K562 (cell line): Measurements from ENCODE around the gene UBN2. TPM values are rescaled to one million over a fixed set of nuclear protein-coding genes. Genes with fewer than 3 reads are reported as not detected.

ENCODE experiments used
- ATAC-seq: fragments of 200-7000 bp; cut with Tn5 transposase; 3 replicates; pipeline ENCODE4 v1.9.1; 2020; ENCODE audit warnings: moderate library complexity
- BruUV-seq: library from RNA; stranded (reverse); fragments of 400-500 nt; replicated peaks from 2 replicates; lab custom pipeline; 2021; lab: Mats Ljungman, UMichigan
- CTCF ChIA-PET: fragments of 300-600 bp; formaldehyde crosslinking; extraction: SDS; loops from one replicate; lab custom pipeline; 2021; ENCODE audit warnings: low intra/inter-chr PET ratio; lab: Yijun Ruan, JAX
- POLR2A ChIA-PET: fragments of 300-600, 350-650 bp; sonication (Branson Sonifier 250); formaldehyde crosslinking; extraction: SDS; loops from one replicate; lab custom pipeline; 2021; ENCODE audit warnings: antibody characterized with exemption, inconsistent platforms; lab: Yijun Ruan, JAX
- DNase-seq, 4 experiments: peaks; one replicate each; pipeline versions ENCODE4 v3.0.0 to v3.0.0-alpha.2; 2011 to 2018; ENCODE audit warnings: low spot score in 3 of 4, mixed read lengths in 3 of 4; ENCODE audit errors: extremely low read depth in 1 of 4
- FAIRE-seq: peaks from 2 replicates; lab custom pipeline; 2011; peaks lifted over from hg19 to GRCh38; lab: Jason Lieb, UNC
- H2AFZ ChIP-seq: 2 replicates; pipeline ENCODE4 v1.6.0; 2011; ENCODE audit warnings: low read depth, low read length, control low read depth, inconsistent platforms
- H3K27ac ChIP-seq: fragments of 200-600 bp; 3 replicates; pipeline ENCODE4 v1.8.0; 2011; ENCODE audit warnings: low read depth, mild to moderate bottlenecking, control low read depth, inconsistent platforms, low read length, moderate library complexity, mixed read lengths; ENCODE audit errors: extremely low read depth
- H3K27me3 ChIP-seq, 2 experiments: fragments of 300-600 bp in 1 of 2; 2 replicates in 1 of 2; 3 replicates in 1 of 2; pipeline versions ENCODE4 v1.6.0 to v1.8.0; 2011; ENCODE audit warnings: inconsistent platforms in 2 of 2, low read length in 2 of 2, mild to moderate bottlenecking in 1 of 2, mixed read lengths in 1 of 2, moderate library complexity in 1 of 2; ENCODE audit not compliant: control insufficient read depth in 2 of 2, insufficient read depth in 2 of 2
- H3K36me3 ChIP-seq: fragments of 300-600 bp; 3 replicates; pipeline ENCODE4 v1.8.0; 2011; ENCODE audit warnings: mild to moderate bottlenecking, low read length, inconsistent platforms; ENCODE audit not compliant: control insufficient read depth, insufficient read depth
- H3K4me1 ChIP-seq, 2 experiments: fragments of 200-600 bp in 1 of 2; replicated peaks in 1 of 2; 2 replicates in 1 of 2; 3 replicates in 1 of 2; pipeline versions ENCODE4 v1.5.1 to v1.8.0; 2011; ENCODE audit warnings: inconsistent platforms in 2 of 2, low read length in 2 of 2, mild to moderate bottlenecking in 1 of 2, mixed read lengths in 1 of 2, moderate library complexity in 1 of 2; ENCODE audit not compliant: control insufficient read depth in 2 of 2, insufficient read depth in 2 of 2
- H3K4me2 ChIP-seq: 2 replicates; pipeline ENCODE4 v1.6.1; 2011; ENCODE audit warnings: low read length, control low read depth, inconsistent platforms, mixed read lengths; ENCODE audit not compliant: insufficient read depth
- H3K4me3 ChIP-seq: fragments of 200-600 bp; sonication (generic), shearing (Covaris generic); 2 replicates; pipeline ENCODE4 v1.5.1; 2016; ENCODE audit warnings: control low read depth, inconsistent platforms
- H3K79me2 ChIP-seq: fragments of 200-600 bp; 3 replicates; pipeline ENCODE4 v1.8.0; 2011; ENCODE audit warnings: low read length, inconsistent platforms; ENCODE audit not compliant: control insufficient read depth, insufficient read depth
- H3K9ac ChIP-seq, 2 experiments: 2 replicates each; pipeline versions ENCODE4 v1.6.0 to v1.6.1; 2011; ENCODE audit warnings: low read depth in 2 of 2, low read length in 2 of 2, control low read depth in 1 of 2, inconsistent platforms in 1 of 2, mild to moderate bottlenecking in 1 of 2, mixed read lengths in 1 of 2; ENCODE audit not compliant: insufficient read depth in 1 of 2
- H3K9me1 ChIP-seq: one replicate; pipeline ENCODE4 v1.6.0; 2011; ENCODE audit warnings: inconsistent platforms, mild to moderate bottlenecking, low read length, moderate library complexity; ENCODE audit not compliant: control insufficient read depth, insufficient read depth
- H3K9me3 ChIP-seq: replicated peaks from 2 replicates; pipeline ENCODE4 v1.5.1; 2011; ENCODE audit warnings: low read depth, low read length, inconsistent platforms; ENCODE audit not compliant: control insufficient read depth, insufficient read depth
- H4K20me1 ChIP-seq: replicated peaks from 2 replicates; pipeline ENCODE4 v1.6.1; 2011; ENCODE audit warnings: low read length, inconsistent platforms, mixed read lengths; ENCODE audit not compliant: control insufficient read depth, insufficient read depth
- ARID1B ChIP-seq: fragments of 450-650 bp; IDR thresholded peaks from 2 replicates; pipeline ENCODE4 v1.6.1; 2016; ENCODE audit warnings: antibody characterized with exemption, mild to moderate bottlenecking, inconsistent platforms
- DDX20 ChIP-seq: fragments of 450-650 bp; IDR thresholded peaks from 2 replicates; pipeline ENCODE4 v1.6.1; 2016; ENCODE audit warnings: missing genetic modification characterization, low read depth, mild to moderate bottlenecking, missing compliant biosample characterization, moderate library complexity
- DPF2 ChIP-seq: fragments of 450-650 bp; IDR thresholded peaks from 2 replicates; pipeline ENCODE4 v1.6.1; 2016
- ETV6 ChIP-seq, 3 experiments: fragments of 150-350 bp in 1 of 3; sonication (generic) in 1 of 3; formaldehyde crosslinking in 1 of 3; IDR thresholded peaks; 2 replicates each; pipeline versions ENCODE4 v1.6.1 to v1.8.0; 2014 to 2022; ENCODE audit warnings: borderline replicate concordance in 2 of 3, low read depth in 2 of 3, antibody characterized with exemption in 1 of 3, low read length in 1 of 3, mild to moderate bottlenecking in 1 of 3, missing genetic modification reagents in 1 of 3
- FOSL1 ChIP-seq: fragments of 200-800 bp; sonication (Bioruptor generic); conservative IDR thresholded peaks from 2 replicates; pipeline ENCODE4 v1.6.1; 2016; ENCODE audit warnings: missing genetic modification characterization, missing compliant biosample characterization
- HCFC1 ChIP-seq: IDR thresholded peaks from 2 replicates; pipeline ENCODE4 v1.6.1; 2012; ENCODE audit warnings: low read depth, low read length, improper control_type of control experiment
- HEY1 ChIP-seq: fragments of 250-450 bp; sonication (Bioruptor Pico); IDR thresholded peaks from 2 replicates; pipeline ENCODE4 v1.5.0; 2020; ENCODE audit warnings: mild to moderate bottlenecking, moderate library complexity, borderline replicate concordance
- JUND ChIP-seq, 2 experiments: IDR thresholded peaks; 2 replicates in 1 of 2; 3 replicates in 1 of 2; pipeline ENCODE4 v1.6.1; 2011; ENCODE audit warnings: borderline replicate concordance in 2 of 2, low read depth in 2 of 2, low read length in 2 of 2, improper control_type of control experiment in 1 of 2, missing biosample characterization in 1 of 2, missing genetic modification characterization in 1 of 2, missing genetic modification reagents in 1 of 2
- NFYB ChIP-seq: IDR thresholded peaks from 2 replicates; pipeline ENCODE4 v1.6.1; 2011; ENCODE audit warnings: mild to moderate bottlenecking, moderate library complexity; ENCODE audit not compliant: insufficient read length; ENCODE audit errors: extremely low read depth
- SPI1 ChIP-seq: IDR thresholded peaks from 2 replicates; pipeline ENCODE4 v1.6.1; 2011; ENCODE audit warnings: low read depth, low read length, control low read depth, borderline replicate concordance
- ZNF121 ChIP-seq: sonication (generic); formaldehyde crosslinking; conservative IDR thresholded peaks from 2 replicates; pipeline ENCODE4 v1.8.0; 2022; ENCODE audit warnings: missing genetic modification reagents
- ZNF79 ChIP-seq: fragments of 250-450 bp; sonication (Bioruptor Pico); IDR thresholded peaks from 2 replicates; pipeline ENCODE4 v1.4.0; 2020; ENCODE audit warnings: low read depth, mild to moderate bottlenecking, moderate library complexity
- WGBS: fragments of 100-300 bp; shearing (Covaris generic); methylation state at CpG from one replicate; pipeline ENCODE4 v1.1.6; 2016; ENCODE audit warnings: low coverage, mixed read lengths; ENCODE audit not compliant: insufficient coverage; ENCODE audit errors: missing lambda C conversion rate; 5-methylcytosine and 5-hydroxymethylcytosine counted together
- in situ Hi-C: fragments of 300-500 bp; cut with MboI; formaldehyde crosslinking; loops from 4 replicates; pipeline ENCODE4 v1.15.0; 2018; ENCODE audit warnings: inconsistent platforms, mixed read lengths
- intact Hi-C: fragments of 100-400 bp; cut with micrococcal nuclease; formaldehyde crosslinking; loops from 2 replicates; pipeline ENCODE4 v1.14.2; 2022
- polyA plus RNA-seq, 8 experiments: library from polyadenylated mRNA; depleted of rRNA in 4 of 8; stranded (reverse) in 5 of 8; unstranded in 3 of 8; fragments of >200 nt; fragmentation: Nextera tagmentation in 2 of 8; fragmentation: Illumina TruSeq in 1 of 8; extraction: Ambion mirVana in 2 of 8; extraction: Trizol in 1 of 8; gene quantifications; 2 replicates each; pipeline versions ENCODE4 v1.2.1 to v1.2.3, GENCODE V29; 2011 to 2014; ENCODE audit warnings: inconsistent platforms in 1 of 8, missing spikeins in 1 of 8
- total RNA-seq, 7 experiments: library from RNA; depleted of rRNA in 6 of 7; stranded (reverse); fragments of >200 nt in 6 of 7; fragmentation: Illumina TruSeq in 2 of 7; extraction: Trizol in 2 of 7; gene quantifications; 2 replicates each; pipeline versions ENCODE4 v1.2.1 to v1.2.3, GENCODE V29; 2011 to 2021; ENCODE audit warnings: low replicate concordance in 1 of 7
- TF ChIP-seq, protein P1 (sequence below): fragments of 250-450 bp; sonication (Bioruptor Pico); IDR thresholded peaks from 2 replicates; pipeline ENCODE4 v1.5.1; 2021; ENCODE audit warnings: mild to moderate bottlenecking
- TF ChIP-seq, protein P2 (sequence below), 2 experiments: fragments of 450-650 bp in 1 of 2; sonication (generic) in 1 of 2; formaldehyde crosslinking in 1 of 2; IDR thresholded peaks in 1 of 2; conservative IDR thresholded peaks in 1 of 2; 2 replicates each; pipeline versions ENCODE4 v1.6.1 to v1.8.1; 2016 to 2023; ENCODE audit warnings: mild to moderate bottlenecking in 2 of 2, moderate library complexity in 2 of 2, inconsistent platforms in 1 of 2, missing genetic modification reagents in 1 of 2

Gene UBN2
- total and polyA plus RNA-seq, 9 of the 15 experiments (the other 6 are each of a cell fraction or from before 2014, with no cell fraction given): 1.2 to 19.5 (median 9.9) TPM

DNA sequence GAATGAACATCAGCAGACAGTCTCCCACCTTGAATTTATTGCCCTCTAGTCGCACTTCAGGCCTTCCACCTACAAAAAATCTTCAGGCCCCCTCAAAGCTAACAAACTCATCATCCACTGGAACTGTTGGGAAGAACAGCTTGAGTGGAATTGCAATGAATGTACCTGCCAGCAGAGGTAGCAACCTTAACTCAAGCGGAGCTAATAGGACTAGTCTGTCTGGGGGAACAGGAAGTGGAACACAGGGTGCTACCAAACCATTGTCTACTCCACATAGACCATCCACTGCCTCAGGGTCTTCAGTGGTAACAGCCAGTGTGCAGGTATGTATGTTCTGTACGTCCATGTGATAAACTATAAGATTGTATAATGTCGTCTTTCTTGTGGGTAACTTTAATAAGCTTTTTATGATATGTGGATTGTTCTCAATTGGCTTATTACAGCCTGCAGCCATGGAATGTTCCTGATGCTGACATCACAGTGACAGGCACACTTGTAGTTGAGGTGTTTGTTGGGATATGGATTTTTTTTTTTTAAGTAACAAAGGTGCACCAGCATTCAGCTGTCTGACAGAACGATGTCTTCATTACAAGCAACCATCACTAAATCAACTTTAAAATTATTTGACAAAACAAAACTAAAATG lies 53.3 kb downstream of the UBN2 start (continued):
- TF ChIP-seq SPI1: peak; percentile 61; the same call in 1 of the 2 replicates

DNA sequence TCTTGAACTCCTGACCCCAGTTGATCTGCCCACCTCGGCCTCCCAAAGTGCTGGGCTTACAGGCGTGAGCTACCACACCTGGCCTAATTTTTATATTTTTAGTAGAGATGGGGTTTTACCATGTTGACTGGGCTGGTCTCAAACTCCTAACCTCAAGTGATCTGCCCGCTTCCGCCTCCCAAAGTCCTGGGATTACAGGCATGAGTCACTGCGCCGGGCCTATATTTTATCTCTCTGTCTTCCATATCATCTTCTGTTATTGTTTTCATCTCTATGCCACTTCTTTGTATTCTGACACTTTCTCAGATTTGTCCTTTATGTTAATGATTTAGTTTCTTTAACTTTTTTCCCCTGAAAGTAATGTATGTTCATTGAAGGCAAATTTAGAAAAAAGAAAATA lies 55.1 kb downstream of the UBN2 start:
- no peaks in the 10 kb centered on the region for H3K79me2 ChIP-seq
- ATAC-seq (no peak), FAIRE-seq (no peak), DNase-seq (peak in 1 of 4 experiments; percentile 25)
- no peak overlapping the region for H3K9ac ChIP-seq
- no peak overlapping the region for H2AFZ ChIP-seq
- CTCF ChIA-PET: interaction anchor here (0.6 kb wide), 1 partner anchor 284 kb away, joined by 3 read pairs; no protein-coding TSS in a partner anchor
- H3K4me2 ChIP-seq: no peak overlapping the region
- TF ChIP-seq ARID1B (0 out of 2 replicates have a peak, but pooled peaks have one; percentile 19), FOSL1 (tag) (peak; percentile 92), ETV6 (IDR thresholded peaks at IDR 0.05; ENCODE audit: borderline replicate concordance in 1 of 2, low read depth in 2 of 2, low read length in 1 of 2) (no peak), ETV6 (CRISPR knock-in tag; IDR thresholded peaks at IDR 0.05; ENCODE audit: borderline replicate concordance) (0 out of 2 replicates have a peak, but pooled peaks have one; percentile 26), DPF2 (peak; percentile 28; the same call in 1 of the 2 replicates), ZNF121 (CRISPR knock-in tag) (peak; percentile 44; the same call in 1 of the 2 replicates), HCFC1 (no peak), DDX20 (no peak), JUND (IDR thresholded peaks at IDR 0.05; ENCODE audit: borderline replicate concordance, low read depth, low read length) (peak; percentile 73), JUND (tag; IDR thresholded peaks at IDR 0.05; ENCODE audit: borderline replicate concordance, low read depth, low read length) (no peak; the same call in 2 of the 3 replicates), NFYB (no peak), ZNF79 (CRISPR knock-in tag) (no peak), HEY1 (CRISPR knock-in tag) (no peak)
- TF ChIP-seq, protein P1, sequence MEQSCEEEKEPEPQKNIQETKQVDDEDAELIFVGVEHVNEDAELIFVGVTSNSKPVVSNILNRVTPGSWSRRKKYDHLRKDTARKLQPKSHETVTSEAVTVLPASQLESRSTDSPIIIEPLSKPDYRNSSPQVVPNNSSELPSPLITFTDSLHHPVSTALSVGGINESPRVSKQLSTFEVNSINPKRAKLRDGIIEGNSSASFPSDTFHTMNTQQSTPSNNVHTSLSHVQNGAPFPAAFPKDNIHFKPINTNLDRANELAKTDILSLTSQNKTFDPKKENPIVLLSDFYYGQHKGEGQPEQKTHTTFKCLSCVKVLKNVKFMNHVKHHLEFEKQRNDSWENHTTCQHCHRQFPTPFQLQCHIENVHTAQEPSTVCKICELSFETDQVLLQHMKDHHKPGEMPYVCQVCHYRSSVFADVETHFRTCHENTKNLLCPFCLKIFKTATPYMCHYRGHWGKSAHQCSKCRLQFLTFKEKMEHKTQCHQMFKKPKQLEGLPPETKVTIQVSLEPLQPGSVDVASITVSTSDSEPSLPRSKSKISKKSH (CRISPR knock-in tag): no peak
- TF ChIP-seq, protein P2, sequence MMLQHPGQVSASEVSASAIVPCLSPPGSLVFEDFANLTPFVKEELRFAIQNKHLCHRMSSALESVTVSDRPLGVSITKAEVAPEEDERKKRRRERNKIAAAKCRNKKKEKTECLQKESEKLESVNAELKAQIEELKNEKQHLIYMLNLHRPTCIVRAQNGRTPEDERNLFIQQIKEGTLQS (IDR thresholded peaks at IDR 0.05): peak; percentile 52; the same call in 1 of the 2 replicates
- TF ChIP-seq, protein P2 (CRISPR knock-in tag; conservative IDR thresholded peaks at IDR 0.05): no peak
- no TSS peak for BruUV-seq
- no peaks in the 10 kb centered on the region for H3K9me1 ChIP-seq
- peaks cover 31% of the 10 kb centered on the region for H3K36me3 ChIP-seq
- 55% methylated on average over 6 of the region's 6 CpGs for WGBS
- H3K4me1 ChIP-seq: no peaks in the 10 kb centered on the region
- 0 out of 2 replicates have a peak, but pooled peaks cover 3% of the 10 kb centered on the region for H4K20me1 ChIP-seq
- POLR2A ChIA-PET: interaction anchor here (0.6 to 3.8 kb wide), 2 partner anchors 8 kb away, joined by 3 to 20 read pairs; no protein-coding TSS in a partner anchor
- intact Hi-C loops (no loop called here), in situ Hi-C loops (no loop called here)
- no peak overlapping the region for H3K4me3 ChIP-seq
- no peaks in the 10 kb centered on the region for H3K27me3 ChIP-seq
- H3K27ac ChIP-seq: no peak overlapping the region
- no peaks in the 10 kb centered on the region for H3K9me3 ChIP-seq
